ENCODE measurements around the gene NKTR. TPM values are rescaled to one million over a fixed set of nuclear protein-coding genes. Genes with fewer than 3 reads are reported as not detected.

NKTR gene
- total and polyA plus RNA-seq, 9 of the 15 experiments (the other 6 are each of a cell fraction or from before 2014, with no cell fraction given) = 19.7 to 123 (median 92.6) TPM

GRCh38 chr3:42581709-42582473, 18.6 kb upstream of the NKTR start, which contains the start of gene SEC22C (continued):
- TF ChIP-seq, protein P1, sequence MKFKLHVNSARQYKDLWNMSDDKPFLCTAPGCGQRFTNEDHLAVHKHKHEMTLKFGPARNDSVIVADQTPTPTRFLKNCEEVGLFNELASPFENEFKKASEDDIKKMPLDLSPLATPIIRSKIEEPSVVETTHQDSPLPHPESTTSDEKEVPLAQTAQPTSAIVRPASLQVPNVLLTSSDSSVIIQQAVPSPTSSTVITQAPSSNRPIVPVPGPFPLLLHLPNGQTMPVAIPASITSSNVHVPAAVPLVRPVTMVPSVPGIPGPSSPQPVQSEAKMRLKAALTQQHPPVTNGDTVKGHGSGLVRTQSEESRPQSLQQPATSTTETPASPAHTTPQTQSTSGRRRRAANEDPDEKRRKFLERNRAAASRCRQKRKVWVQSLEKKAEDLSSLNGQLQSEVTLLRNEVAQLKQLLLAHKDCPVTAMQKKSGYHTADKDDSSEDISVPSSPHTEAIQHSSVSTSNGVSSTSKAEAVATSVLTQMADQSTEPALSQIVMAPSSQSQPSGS (CRISPR knock-in tag; IDR thresholded peaks at IDR 0.05) = no peak
- TF ChIP-seq HIVEP1 (CRISPR knock-in tag; IDR thresholded peaks at IDR 0.05) (no peak), TCF7 (IDR thresholded peaks at IDR 0.05; ENCODE audit: borderline replicate concordance) (no peak; the same call in 1 of the 2 replicates), POU5F1 (IDR thresholded peaks at IDR 0.05; ENCODE audit: borderline replicate concordance, low read depth, low read length, partially characterized antibody) (no peak), GABPA (tag; conservative IDR thresholded peaks at IDR 0.05; ENCODE audit: low read depth) (peak; percentile 46), CEBPG (CRISPR knock-in tag; IDR thresholded peaks at IDR 0.05) (no peak), CEBPG (tag; conservative IDR thresholded peaks at IDR 0.05 in 1 of 2, IDR thresholded peaks at IDR 0.05 in 1 of 2) (no peak), ZBTB8A (IDR thresholded peaks at IDR 0.05; ENCODE audit: partially characterized antibody) (no peak), RNF219 (CRISPR knock-in tag; IDR thresholded peaks at IDR 0.05) (no peak), SMARCE1 (IDR thresholded peaks at IDR 0.05) (peak; percentile 80), SLC30A9 (CRISPR knock-in tag; IDR thresholded peaks at IDR 0.05) (no peak), DIDO1 (tag; IDR thresholded peaks at IDR 0.05; ENCODE audit: low read depth) (no peak), ZBTB7A (IDR thresholded peaks at IDR 0.05; ENCODE audit: borderline replicate concordance, control insufficient read depth, low read depth, low read length) (peak; percentile 56; the same call in 1 of the 2 replicates), KHSRP (IDR thresholded peaks at IDR 0.05) (no peak), WHSC1 (IDR thresholded peaks at IDR 0.05; ENCODE audit: low read length) (no peak), CREM (IDR thresholded peaks at IDR 0.05; ENCODE audit: low read depth) (peak; percentile 84), HMG20A (CRISPR knock-in tag; conservative IDR thresholded peaks at IDR 0.05) (no peak), RHOXF2B (CRISPR knock-in tag; conservative IDR thresholded peaks at IDR 0.05) (no peak), KLF6 (CRISPR knock-in tag; IDR thresholded peaks at IDR 0.05; ENCODE audit: borderline replicate concordance) (peak; percentile 74; the same call in 1 of the 2 replicates)
- TF ChIP-seq, protein P2, sequence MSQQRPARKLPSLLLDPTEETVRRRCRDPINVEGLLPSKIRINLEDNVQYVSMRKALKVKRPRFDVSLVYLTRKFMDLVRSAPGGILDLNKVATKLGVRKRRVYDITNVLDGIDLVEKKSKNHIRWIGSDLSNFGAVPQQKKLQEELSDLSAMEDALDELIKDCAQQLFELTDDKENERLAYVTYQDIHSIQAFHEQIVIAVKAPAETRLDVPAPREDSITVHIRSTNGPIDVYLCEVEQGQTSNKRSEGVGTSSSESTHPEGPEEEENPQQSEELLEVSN (IDR thresholded peaks at IDR 0.05; ENCODE audit: borderline replicate concordance in 1 of 2, extremely low read depth in 1 of 2, insufficient read depth in 1 of 2, insufficient read length in 1 of 2, low read depth in 1 of 2, low read length in 1 of 2, poor library complexity in 1 of 2, severe bottlenecking in 1 of 2) = peak; percentile 73 to 87
- TF ChIP-seq, protein P3, sequence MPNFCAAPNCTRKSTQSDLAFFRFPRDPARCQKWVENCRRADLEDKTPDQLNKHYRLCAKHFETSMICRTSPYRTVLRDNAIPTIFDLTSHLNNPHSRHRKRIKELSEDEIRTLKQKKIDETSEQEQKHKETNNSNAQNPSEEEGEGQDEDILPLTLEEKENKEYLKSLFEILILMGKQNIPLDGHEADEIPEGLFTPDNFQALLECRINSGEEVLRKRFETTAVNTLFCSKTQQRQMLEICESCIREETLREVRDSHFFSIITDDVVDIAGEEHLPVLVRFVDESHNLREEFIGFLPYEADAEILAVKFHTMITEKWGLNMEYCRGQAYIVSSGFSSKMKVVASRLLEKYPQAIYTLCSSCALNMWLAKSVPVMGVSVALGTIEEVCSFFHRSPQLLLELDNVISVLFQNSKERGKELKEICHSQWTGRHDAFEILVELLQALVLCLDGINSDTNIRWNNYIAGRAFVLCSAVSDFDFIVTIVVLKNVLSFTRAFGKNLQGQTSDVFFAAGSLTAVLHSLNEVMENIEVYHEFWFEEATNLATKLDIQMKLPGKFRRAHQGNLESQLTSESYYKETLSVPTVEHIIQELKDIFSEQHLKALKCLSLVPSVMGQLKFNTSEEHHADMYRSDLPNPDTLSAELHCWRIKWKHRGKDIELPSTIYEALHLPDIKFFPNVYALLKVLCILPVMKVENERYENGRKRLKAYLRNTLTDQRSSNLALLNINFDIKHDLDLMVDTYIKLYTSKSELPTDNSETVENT (CRISPR knock-in tag; IDR thresholded peaks at IDR 0.05) = peak; percentile 44; the same call in 1 of the 2 replicates

Data from K562 (cell line).